CD4-positive, alpha-beta T cell treated with Interleukin-15 for 4 hours (primary cell): ENCODE results near the gene RABL6.
"Not testable (repeated sequence)": the region's sequence is repeated elsewhere in the genome, so short reads cannot be mapped to it uniquely, and the experiment has no call there.

Source experiments
- DNase-seq: peaks from one replicate; pipeline ENCODE4 v3.0.0-alpha.2; 2020; ENCODE audit warnings: low spot score

RABL6 gene

GRCh38 chr9:136882109-136882946 is 74.6 kb downstream of the RABL6 start:
- DNase-seq: peak; percentile 92

- DNase-seq: not testable (repeated sequence)
Measured at GRCh38 chr9:136882947-136883283, 75.2 kb downstream of the RABL6 start.

GRCh38 chr9:136883670-136884069 is 75.9 kb downstream of the RABL6 start:
- DNase-seq: not testable (repeated sequence)

- peak; percentile 99 for DNase-seq
Measured at GRCh38 chr9:136885950-136886578, 78.3 kb downstream of the RABL6 start, which contains the start of gene TRAF2. TRAF2 (plus strand) TSS chr9:136886516; CDS start chr9:136898741, 12,225 bp downstream.

- DNase-seq: no peak
Measured at GRCh38 chr9:136886610-136887597, 79.2 kb downstream of the RABL6 start.

- no peak for DNase-seq
Measured at GRCh38 chr9:136888454-136888853, 80.7 kb downstream of the RABL6 start.

GRCh38 chr9:136889858-136890257 is 82.1 kb downstream of the RABL6 start:
- no peak for DNase-seq

GRCh38 chr9:136890661-136891060 is 82.9 kb downstream of the RABL6 start:
- no peak for DNase-seq
